ENCODE measurements around the gene CFAP20.

Gene CFAP20

GRCh38 chr16:58126451-58126961 is 2.7 kb downstream of the CFAP20 start:
- DNase-seq: no peak
- in situ Hi-C loops (cut with MboI; ENCODE audit: low pct_unique_long_range_greater_than_20kb, low sequenced_read_pairs): no loop called here

- peak; percentile 63 for DNase-seq
- in situ Hi-C loops (cut with MboI; ENCODE audit: low pct_unique_long_range_greater_than_20kb, low sequenced_read_pairs): no loop called here
These were observed 3.3 kb downstream of the CFAP20 start for GRCh38 chr16:58125781-58126335.

GRCh38 chr16:58125041-58125440 is 4.1 kb downstream of the CFAP20 start:
- in situ Hi-C loops (cut with MboI; ENCODE audit: low pct_unique_long_range_greater_than_20kb, low sequenced_read_pairs): no loop called here

GRCh38 chr16:58124601-58124915 is 4.6 kb downstream of the CFAP20 start:
- DNase-seq: no peak
- in situ Hi-C loops (cut with MboI; ENCODE audit: low pct_unique_long_range_greater_than_20kb, low sequenced_read_pairs): no loop called here

More at GRCh38 chr16:58125041-58125440, 4.1 kb downstream of the CFAP20 start:
- DNase-seq: no peak

- in situ Hi-C loops (cut with MboI; ENCODE audit: low pct_unique_long_range_greater_than_20kb, low sequenced_read_pairs): no loop called here
- peak; percentile 9 for DNase-seq
These were observed 5.1 kb downstream of the CFAP20 start for GRCh38 chr16:58123896-58124600.

GRCh38 chr16:58121132-58121531 is 8.0 kb downstream of the CFAP20 start:
- DNase-seq: no peak
- in situ Hi-C loops (cut with MboI; ENCODE audit: low pct_unique_long_range_greater_than_20kb, low sequenced_read_pairs): no loop called here

- in situ Hi-C loops (cut with MboI; ENCODE audit: low pct_unique_long_range_greater_than_20kb, low sequenced_read_pairs): no loop called here
- DNase-seq: no peak
These were observed 8.9 kb downstream of the CFAP20 start for GRCh38 chr16:58120234-58120633.

- in situ Hi-C loops (cut with MboI; ENCODE audit: low pct_unique_long_range_greater_than_20kb, low sequenced_read_pairs): no loop called here
- no peak for DNase-seq
These were observed 9.7 kb downstream of the CFAP20 start for GRCh38 chr16:58119509-58119845.

GRCh38 chr16:58118801-58119508 is 10.2 kb downstream of the CFAP20 start:
- in situ Hi-C loops (cut with MboI; ENCODE audit: low pct_unique_long_range_greater_than_20kb, low sequenced_read_pairs): no loop called here
- DNase-seq: no peak

GRCh38 chr16:58116529-58116928 is 12.7 kb downstream of the CFAP20 start:
- in situ Hi-C loops (cut with MboI; ENCODE audit: low pct_unique_long_range_greater_than_20kb, low sequenced_read_pairs): no loop called here
- no peak for DNase-seq

GRCh38 chr16:58116081-58116480 is 13.1 kb downstream of the CFAP20 start:
- in situ Hi-C loops (cut with MboI; ENCODE audit: low pct_unique_long_range_greater_than_20kb, low sequenced_read_pairs): no loop called here
- no peak for DNase-seq

- no peak for DNase-seq
- in situ Hi-C loops (cut with MboI; ENCODE audit: low pct_unique_long_range_greater_than_20kb, low sequenced_read_pairs): no loop called here
These were observed 14.1 kb downstream of the CFAP20 start for GRCh38 chr16:58114827-58115825.

- no peak for DNase-seq
- in situ Hi-C loops (cut with MboI; ENCODE audit: low pct_unique_long_range_greater_than_20kb, low sequenced_read_pairs): no loop called here
These were observed 17.9 kb downstream of the CFAP20 start for GRCh38 chr16:58111302-58111627.

- in situ Hi-C loops (cut with MboI; ENCODE audit: low pct_unique_long_range_greater_than_20kb, low sequenced_read_pairs): no loop called here
- no peak for DNase-seq
These were observed 18.4 kb downstream of the CFAP20 start for GRCh38 chr16:58110571-58111301.

GRCh38 chr16:58109881-58110280 is 19.3 kb downstream of the CFAP20 start:
- in situ Hi-C loops (cut with MboI; ENCODE audit: low pct_unique_long_range_greater_than_20kb, low sequenced_read_pairs): loop anchor here (10.0 kb wide), 1 partner anchor 95 kb away; no protein-coding TSS in a partner anchor

GRCh38 chr16:58109330-58109729 is 19.9 kb downstream of the CFAP20 start:
- in situ Hi-C loops (cut with MboI; ENCODE audit: low pct_unique_long_range_greater_than_20kb, low sequenced_read_pairs): loop anchor here (10.0 kb wide), 1 partner anchor 95 kb away; no protein-coding TSS in a partner anchor
- DNase-seq: no peak

More at GRCh38 chr16:58109881-58110280, 19.3 kb downstream of the CFAP20 start:
- DNase-seq: no peak

GRCh38 chr16:58107709-58108108 is 21.5 kb downstream of the CFAP20 start:
- DNase-seq: no peak
- in situ Hi-C loops (cut with MboI; ENCODE audit: low pct_unique_long_range_greater_than_20kb, low sequenced_read_pairs): loop anchor here (10.0 kb wide), 1 partner anchor 93 kb away; no protein-coding TSS in a partner anchor

GRCh38 chr16:58107228-58107627 is 22.0 kb downstream of the CFAP20 start:
- DNase-seq: no peak
- in situ Hi-C loops (cut with MboI; ENCODE audit: low pct_unique_long_range_greater_than_20kb, low sequenced_read_pairs): loop anchor here (10.0 kb wide), 1 partner anchor 92 kb away; no protein-coding TSS in a partner anchor
